Measurements from ENCODE around the gene DOCK9.

GRCh38 chr13:98915563-98915962 lies 62.3 kb downstream of the DOCK9 start:
- TF ChIP-seq CTCF (IDR thresholded peaks at IDR 0.05) (no peak), POLR2AphosphoS5 (IDR thresholded peaks at IDR 0.05; ENCODE audit: low read depth, low read length) (no peak), TCF7L2 (IDR thresholded peaks at IDR 0.05; ENCODE audit: low read depth, low read length) (no peak)

Data from Panc1 (cell line).